NT2/D1 (cell line): ENCODE data around the gene KLHL18.

ENCODE experiments used
- SUZ12 ChIP-seq: IDR thresholded peaks from 2 replicates; pipeline ENCODE4 v1.6.1; 2011; ENCODE audit not compliant: insufficient read length, insufficient read depth; ENCODE audit errors: extremely low read depth
- YY1 ChIP-seq: IDR thresholded peaks from 2 replicates; pipeline ENCODE4 v1.6.1; 2011; ENCODE audit not compliant: insufficient read length, insufficient read depth
- ZNF274 ChIP-seq: IDR thresholded peaks from 2 replicates; pipeline ENCODE4 v1.6.1; 2011; ENCODE audit warnings: mild to moderate bottlenecking, low read depth, low read length

- no peak for TF ChIP-seq ZNF274
- TF ChIP-seq SUZ12, result no peak
- no peak for TF ChIP-seq YY1
Measured at GRCh38 chr3:47356201-47356600, 73.5 kb downstream of the KLHL18 start.
